WI38 (cell line): ENCODE measurements around the gene KLHL40.

Experiments
- H3K4me3 ChIP-seq: 2 replicates; pipeline ENCODE4 v1.5.1; 2011; ENCODE audit warnings: low read depth, mild to moderate bottlenecking, control low read depth, low read length
- TF ChIP-seq, protein P1 (sequence below): IDR thresholded peaks from 2 replicates; pipeline ENCODE4 v1.5.1; 2012; ENCODE audit warnings: low read depth, mild to moderate bottlenecking, control low read depth, low read length

The KLHL40 gene

DNA sequence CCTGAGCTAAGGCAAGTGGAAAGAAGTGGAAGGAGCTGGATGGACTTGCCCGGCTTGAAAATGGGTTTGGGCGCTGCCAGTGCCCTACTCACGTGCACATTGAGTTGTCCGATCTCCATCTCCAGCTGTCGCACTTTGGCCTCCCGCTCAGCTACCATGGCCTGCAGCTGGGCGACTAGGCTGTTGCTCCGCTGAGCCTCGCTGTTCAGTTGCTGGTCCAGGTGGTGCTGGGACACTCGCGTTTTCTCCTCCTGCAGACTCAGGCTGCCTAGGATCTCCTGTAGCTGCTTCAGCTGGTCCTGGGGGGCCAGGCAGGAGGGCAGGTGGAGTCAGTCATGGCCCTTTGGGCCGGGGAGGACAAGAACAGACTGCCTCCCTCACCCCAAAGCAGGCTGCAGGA is 50.3 kb downstream of the KLHL40 start:
- TF ChIP-seq, protein P1, sequence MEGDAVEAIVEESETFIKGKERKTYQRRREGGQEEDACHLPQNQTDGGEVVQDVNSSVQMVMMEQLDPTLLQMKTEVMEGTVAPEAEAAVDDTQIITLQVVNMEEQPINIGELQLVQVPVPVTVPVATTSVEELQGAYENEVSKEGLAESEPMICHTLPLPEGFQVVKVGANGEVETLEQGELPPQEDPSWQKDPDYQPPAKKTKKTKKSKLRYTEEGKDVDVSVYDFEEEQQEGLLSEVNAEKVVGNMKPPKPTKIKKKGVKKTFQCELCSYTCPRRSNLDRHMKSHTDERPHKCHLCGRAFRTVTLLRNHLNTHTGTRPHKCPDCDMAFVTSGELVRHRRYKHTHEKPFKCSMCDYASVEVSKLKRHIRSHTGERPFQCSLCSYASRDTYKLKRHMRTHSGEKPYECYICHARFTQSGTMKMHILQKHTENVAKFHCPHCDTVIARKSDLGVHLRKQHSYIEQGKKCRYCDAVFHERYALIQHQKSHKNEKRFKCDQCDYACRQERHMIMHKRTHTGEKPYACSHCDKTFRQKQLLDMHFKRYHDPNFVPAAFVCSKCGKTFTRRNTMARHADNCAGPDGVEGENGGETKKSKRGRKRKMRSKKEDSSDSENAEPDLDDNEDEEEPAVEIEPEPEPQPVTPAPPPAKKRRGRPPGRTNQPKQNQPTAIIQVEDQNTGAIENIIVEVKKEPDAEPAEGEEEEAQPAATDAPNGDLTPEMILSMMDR: no peak

DNA sequence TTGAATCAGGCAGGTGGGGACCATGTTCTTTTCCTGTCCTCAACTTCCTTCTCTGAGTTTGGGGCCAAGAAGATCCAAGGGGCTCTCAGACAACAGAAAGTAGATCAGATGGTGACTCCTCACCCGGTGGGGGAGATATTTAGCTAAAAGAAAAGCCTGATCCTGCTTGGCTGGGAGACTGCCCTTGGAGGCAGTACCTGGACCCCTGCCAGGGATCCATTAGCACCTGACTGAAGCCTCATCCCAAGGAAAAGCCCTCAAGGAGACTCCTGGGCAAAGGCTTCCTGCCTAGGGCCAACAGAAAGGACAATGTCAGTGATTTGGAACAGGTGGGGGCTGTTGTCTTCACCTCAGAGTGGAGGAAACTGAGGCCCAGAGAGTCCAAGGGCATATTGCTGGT is 50.7 kb downstream of the KLHL40 start:
- TF ChIP-seq, protein P1: no peak
- no peak overlapping the region for H3K4me3 ChIP-seq

More for the DNA sequence above, 50.3 kb downstream of the KLHL40 start:
- no peak overlapping the region for H3K4me3 ChIP-seq

DNA sequence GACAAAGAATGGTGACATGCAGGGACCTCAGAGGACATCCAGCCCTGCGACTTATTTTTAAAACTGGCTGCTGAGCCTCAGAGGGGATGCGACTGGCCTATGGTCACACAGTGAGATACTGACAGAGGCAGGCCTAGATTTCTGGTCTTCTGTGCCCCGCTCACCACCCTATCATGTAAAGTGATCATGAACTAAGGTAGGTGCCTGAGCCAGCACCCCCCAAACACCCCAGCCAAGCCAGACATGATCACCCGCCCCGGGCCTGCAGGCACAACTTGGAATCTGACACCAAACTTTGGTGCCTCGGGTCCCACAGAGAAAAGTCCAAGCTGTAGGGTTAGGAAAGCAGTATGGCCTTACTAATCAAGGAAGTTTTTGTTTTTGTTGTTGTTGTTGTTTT is 51.2 kb downstream of the KLHL40 start:
- TF ChIP-seq, protein P1: no peak

DNA sequence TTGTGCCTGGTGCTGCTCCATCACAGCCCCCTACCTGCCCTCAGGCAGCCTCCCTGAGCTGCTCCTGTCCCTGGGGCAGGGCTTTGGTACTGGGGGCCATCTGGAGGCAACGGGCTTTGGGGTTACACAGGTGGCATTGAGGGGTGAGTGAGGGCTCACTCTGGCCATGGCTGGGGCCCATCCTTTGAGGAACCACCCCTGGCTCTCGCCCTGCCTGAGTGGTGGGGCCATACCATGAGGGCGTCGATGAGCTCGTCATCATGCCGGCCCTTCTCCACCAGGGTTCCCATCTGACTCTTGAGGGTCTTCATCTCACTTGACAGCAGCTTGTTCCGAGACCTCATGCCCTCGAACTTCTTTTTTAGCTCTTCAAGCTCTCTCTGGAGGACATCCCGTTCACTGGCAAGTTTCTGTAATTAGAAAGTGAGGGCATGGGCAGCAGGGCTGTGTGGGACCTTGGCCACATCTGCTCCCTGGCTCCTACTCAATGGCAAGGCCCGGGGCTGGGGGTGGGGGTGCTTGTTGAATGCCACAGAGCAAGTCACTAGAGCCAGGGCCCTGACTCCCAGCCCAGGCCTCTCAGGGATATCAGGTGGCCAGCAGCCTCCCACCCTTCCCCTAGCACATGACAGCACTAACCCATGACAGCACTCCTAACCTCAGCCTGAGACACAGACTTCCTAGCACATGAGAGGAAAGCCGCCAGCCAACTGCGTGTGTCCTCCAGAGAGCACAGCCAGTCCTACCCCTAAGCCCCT is 54.2 kb downstream of the KLHL40 start:
- TF ChIP-seq, protein P1: no peak
- H3K4me3 ChIP-seq: no peak overlapping the region

More for the DNA sequence above, 51.2 kb downstream of the KLHL40 start:
- no peak overlapping the region for H3K4me3 ChIP-seq

DNA sequence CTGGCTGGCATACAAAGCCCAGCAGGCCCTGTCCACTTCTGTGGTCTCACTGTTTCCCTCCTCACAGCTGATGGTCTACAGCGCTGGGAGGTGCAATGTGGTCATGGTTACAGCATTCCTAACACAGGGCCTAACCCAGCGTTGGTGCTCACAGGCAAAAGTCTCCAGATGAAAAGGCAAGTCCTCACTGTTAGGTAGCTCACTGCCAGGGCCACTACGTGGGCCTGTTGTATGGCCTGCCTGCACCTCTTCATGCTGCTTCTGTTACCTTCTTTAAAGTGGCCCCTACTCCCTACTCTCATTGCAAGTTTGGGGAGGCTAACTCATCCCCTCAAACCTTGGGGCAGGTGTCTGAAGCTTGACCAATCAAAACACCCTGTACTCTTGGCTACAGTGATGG is 56.5 kb downstream of the KLHL40 start:
- H3K4me3 ChIP-seq: no peak overlapping the region
- TF ChIP-seq, protein P1: no peak
